HepG2 (cell line): ENCODE measurements around the gene CLBA1. TPM values are rescaled to one million over a fixed set of nuclear protein-coding genes. Genes with fewer than 3 reads are reported as not detected.

ENCODE experiments used
- ATAD3A ChIP-seq: sonication (generic); formaldehyde crosslinking; IDR thresholded peaks from 2 replicates; pipeline ENCODE4 v1.4.0; 2020; ENCODE audit warnings: missing genetic modification reagents
- BRCA1 ChIP-seq: sonication (generic); formaldehyde crosslinking; IDR thresholded peaks from 2 replicates; pipeline ENCODE4 v1.4.0; 2020; ENCODE audit warnings: missing genetic modification reagents
- HIVEP1 ChIP-seq: sonication (generic); formaldehyde crosslinking; IDR thresholded peaks from 2 replicates; pipeline ENCODE4 v1.4.0; 2020; ENCODE audit warnings: mild to moderate bottlenecking, missing genetic modification reagents
- HNRNPK ChIP-seq: fragments of 200-400 bp; formaldehyde crosslinking; IDR thresholded peaks from 2 replicates; pipeline ENCODE4 v1.6.1; 2018; ENCODE audit warnings: low read length, low read depth, moderate library complexity, mild to moderate bottlenecking; ENCODE audit not compliant: poor library complexity, severe bottlenecking
- MYNN ChIP-seq: sonication (generic); formaldehyde crosslinking; IDR thresholded peaks from 2 replicates; pipeline ENCODE4 v1.4.0; 2020; ENCODE audit warnings: mild to moderate bottlenecking, low read depth, missing genetic modification reagents
- NKX3-1 ChIP-seq: sonication (generic); formaldehyde crosslinking; IDR thresholded peaks from 2 replicates; pipeline ENCODE4 v1.5.0; 2020; ENCODE audit warnings: missing genetic modification reagents
- PAF1 ChIP-seq: IDR thresholded peaks from 2 replicates; pipeline ENCODE4 v1.6.1; 2016; ENCODE audit warnings: missing genetic modification reagents, missing compliant biosample characterization
- RFX3 ChIP-seq: IDR thresholded peaks from 2 replicates; pipeline ENCODE4 v1.6.1; 2016; ENCODE audit warnings: missing biosample characterization, missing genetic modification reagents
- SP4 ChIP-seq: sonication (generic); formaldehyde crosslinking; IDR thresholded peaks from 2 replicates; pipeline ENCODE4 v1.8.1; 2023; ENCODE audit warnings: mild to moderate bottlenecking, missing genetic modification reagents
- TCF12 ChIP-seq, 2 experiments: fragments of 450-650 bp in 1 of 2; sonication (generic) in 1 of 2; formaldehyde crosslinking in 1 of 2; IDR thresholded peaks; 2 replicates each; pipeline versions ENCODE4 v1.6.1 to v1.8.0; 2017 to 2022; ENCODE audit warnings: antibody characterized with exemption in 1 of 2, mild to moderate bottlenecking in 1 of 2, missing genetic modification reagents in 1 of 2, moderate library complexity in 1 of 2
- ZBTB34 ChIP-seq: sonication (generic); formaldehyde crosslinking; IDR thresholded peaks from 2 replicates; pipeline ENCODE4 v1.8.0; 2022; ENCODE audit warnings: mild to moderate bottlenecking, missing genetic modification reagents
- ZBTB37 ChIP-seq: sonication (generic); formaldehyde crosslinking; IDR thresholded peaks from 2 replicates; pipeline ENCODE4 v1.4.0; 2020; ENCODE audit warnings: mild to moderate bottlenecking, missing genetic modification reagents
- ZFP36L2 ChIP-seq: sonication (generic); formaldehyde crosslinking; IDR thresholded peaks from 2 replicates; pipeline ENCODE4 v1.4.0; 2020; ENCODE audit warnings: missing genetic modification reagents
- ZKSCAN5 ChIP-seq: sonication (generic); formaldehyde crosslinking; IDR thresholded peaks from 2 replicates; pipeline ENCODE4 v1.5.1; 2020; ENCODE audit warnings: mild to moderate bottlenecking, missing genetic modification reagents
- ZNF33B ChIP-seq: sonication (generic); formaldehyde crosslinking; IDR thresholded peaks from 2 replicates; pipeline ENCODE4 v1.5.1; 2020; ENCODE audit warnings: mild to moderate bottlenecking, missing genetic modification reagents
- ZNF468 ChIP-seq: sonication (generic); formaldehyde crosslinking; IDR thresholded peaks from 2 replicates; pipeline ENCODE4 v1.8.0; 2022; ENCODE audit warnings: mild to moderate bottlenecking, moderate library complexity, missing genetic modification reagents
- ZNF513 ChIP-seq: sonication (generic); formaldehyde crosslinking; conservative IDR thresholded peaks from 2 replicates; pipeline ENCODE4 v1.5.0; 2020; ENCODE audit warnings: missing genetic modification reagents
- ZNF549 ChIP-seq: sonication (generic); formaldehyde crosslinking; IDR thresholded peaks from 2 replicates; pipeline ENCODE4 v1.5.0; 2020; ENCODE audit warnings: missing genetic modification reagents
- ZNF552 ChIP-seq: sonication (generic); formaldehyde crosslinking; IDR thresholded peaks from 2 replicates; pipeline ENCODE4 v1.9.0; 2022; ENCODE audit warnings: missing genetic modification reagents, mild to moderate bottlenecking, borderline replicate concordance
- ZNF652 ChIP-seq: IDR thresholded peaks from 2 replicates; pipeline ENCODE4 v1.6.1; 2016; ENCODE audit warnings: low read depth, borderline replicate concordance
- ZNF720 ChIP-seq: sonication (generic); formaldehyde crosslinking; IDR thresholded peaks from 2 replicates; pipeline ENCODE4 v1.4.0; 2020; ENCODE audit warnings: missing genetic modification reagents
- polyA plus RNA-seq, 8 experiments: library from polyadenylated mRNA; depleted of rRNA in 3 of 8; stranded (reverse) in 7 of 8; unstranded in 1 of 8; fragments of >200 nt; fragmentation: Illumina TruSeq in 4 of 8; extraction: Trizol in 4 of 8; gene quantifications; 2 replicates each; pipeline versions ENCODE4 v1.2.1 to v1.2.3, GENCODE V29; 2011 to 2016; ENCODE audit warnings: low read depth in 4 of 8, missing spikeins in 1 of 8, mixed read lengths in 1 of 8; ENCODE audit not compliant: insufficient read depth in 1 of 8
- total RNA-seq, 5 experiments: library from RNA; depleted of rRNA; stranded (reverse); fragments of >200 nt; fragmentation: Illumina TruSeq; extraction: Trizol; gene quantifications; 2 replicates each; pipeline ENCODE4 v1.2.3, GENCODE V29; 2016; ENCODE audit warnings: low read depth in 1 of 5
- TF ChIP-seq, protein P1 (sequence below): sonication (generic); formaldehyde crosslinking; IDR thresholded peaks from 2 replicates; pipeline ENCODE4 v1.4.0; 2020; ENCODE audit warnings: mild to moderate bottlenecking, missing genetic modification reagents
- TF ChIP-seq, protein P2 (sequence below): sonication (generic); formaldehyde crosslinking; conservative IDR thresholded peaks from 2 replicates; pipeline ENCODE4 v1.4.0; 2020; ENCODE audit warnings: missing genetic modification reagents

Gene CLBA1
- total and polyA plus RNA-seq, 2 of the 13 experiments (the other 11 are each of a cell fraction or from before 2014, with no cell fraction given) = 1.2 to 1.4 TPM

- TF ChIP-seq, protein P1, sequence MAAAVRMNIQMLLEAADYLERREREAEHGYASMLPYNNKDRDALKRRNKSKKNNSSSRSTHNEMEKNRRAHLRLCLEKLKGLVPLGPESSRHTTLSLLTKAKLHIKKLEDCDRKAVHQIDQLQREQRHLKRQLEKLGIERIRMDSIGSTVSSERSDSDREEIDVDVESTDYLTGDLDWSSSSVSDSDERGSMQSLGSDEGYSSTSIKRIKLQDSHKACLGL (CRISPR knock-in tag) = peak; percentile 90
- TF ChIP-seq HIVEP1 (CRISPR knock-in tag) (no peak), HNRNPK (no peak), ZNF33B (CRISPR knock-in tag) (no peak), BRCA1 (CRISPR knock-in tag) (0 out of 2 replicates have a peak, but pooled peaks have one; percentile 36), ZKSCAN5 (no peak), RFX3 (CRISPR knock-in tag) (no peak), MYNN (CRISPR knock-in tag) (no peak), ATAD3A (CRISPR knock-in tag) (no peak), ZNF720 (no peak), ZNF468 (CRISPR knock-in tag) (peak; percentile 87; the same call in 1 of the 2 replicates), ZNF513 (CRISPR knock-in tag) (no peak), ZBTB34 (CRISPR knock-in tag) (no peak), TCF12 (IDR thresholded peaks at IDR 0.05) (no peak), TCF12 (CRISPR knock-in tag; IDR thresholded peaks at IDR 0.05) (no peak), SP4 (CRISPR knock-in tag) (peak; percentile 97), NKX3-1 (CRISPR knock-in tag) (peak; percentile 58), PAF1 (no peak), ZFP36L2 (no peak), ZNF552 (CRISPR knock-in tag) (no peak), ZNF652 (CRISPR knock-in tag) (no peak), ZBTB37 (CRISPR knock-in tag) (no peak), ZNF549 (CRISPR knock-in tag) (no peak)
- TF ChIP-seq, protein P2, sequence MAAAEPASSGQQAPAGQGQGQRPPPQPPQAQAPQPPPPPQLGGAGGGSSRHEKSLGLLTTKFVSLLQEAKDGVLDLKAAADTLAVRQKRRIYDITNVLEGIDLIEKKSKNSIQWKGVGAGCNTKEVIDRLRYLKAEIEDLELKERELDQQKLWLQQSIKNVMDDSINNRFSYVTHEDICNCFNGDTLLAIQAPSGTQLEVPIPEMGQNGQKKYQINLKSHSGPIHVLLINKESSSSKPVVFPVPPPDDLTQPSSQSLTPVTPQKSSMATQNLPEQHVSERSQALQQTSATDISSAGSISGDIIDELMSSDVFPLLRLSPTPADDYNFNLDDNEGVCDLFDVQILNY = peak; percentile 93
Observed at GRCh38 chr14:105020815-105021655, 35.4 kb downstream of the CLBA1 start, which contains the start of gene CDCA4 (continued).
